Fibroblast of mammary gland (primary cell): ENCODE measurements around the gene NUP210.

Experiments
- DNase-seq: peaks from one replicate; pipeline ENCODE4 v3.0.0-alpha.2; 2010; ENCODE audit warnings: low read depth
- H3K4me3 ChIP-seq: 2 replicates; pipeline ENCODE4 v1.5.1; 2011; ENCODE audit warnings: low read depth, mild to moderate bottlenecking, low read length, moderate library complexity; ENCODE audit not compliant: control insufficient read depth
- TF ChIP-seq, protein P1 (sequence below): conservative IDR thresholded peaks from 2 replicates; pipeline ENCODE4 v1.5.1; 2011; ENCODE audit warnings: low read depth, low read length, inconsistent platforms; ENCODE audit not compliant: control insufficient read depth, insufficient read depth

NUP210 gene

DNA sequence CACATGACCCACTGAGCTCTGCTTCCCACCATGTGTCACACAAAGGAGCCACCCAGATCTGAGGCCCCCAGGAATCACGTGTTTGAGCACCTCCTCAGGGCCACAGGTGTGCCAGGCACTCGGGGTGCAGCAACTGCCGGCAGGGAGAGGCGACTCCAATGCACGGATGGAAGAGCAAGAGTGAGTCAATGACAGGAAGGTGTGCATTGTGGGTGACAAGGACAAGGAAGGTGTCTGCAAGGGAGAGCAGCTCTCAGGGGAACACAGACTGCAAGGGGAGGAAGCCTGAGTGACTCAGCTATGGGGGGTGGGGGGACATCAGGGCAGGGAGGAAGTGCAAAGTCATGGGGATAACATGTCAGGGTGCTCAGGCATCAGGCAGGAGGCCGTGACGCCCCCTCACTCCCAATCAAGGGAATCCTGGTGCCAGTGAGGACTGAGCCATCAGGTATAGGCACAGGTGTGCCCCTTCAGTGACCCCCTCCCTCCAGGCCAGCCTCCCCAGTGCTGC lies 67.4 kb downstream of the NUP210 start:
- TF ChIP-seq, protein P1, sequence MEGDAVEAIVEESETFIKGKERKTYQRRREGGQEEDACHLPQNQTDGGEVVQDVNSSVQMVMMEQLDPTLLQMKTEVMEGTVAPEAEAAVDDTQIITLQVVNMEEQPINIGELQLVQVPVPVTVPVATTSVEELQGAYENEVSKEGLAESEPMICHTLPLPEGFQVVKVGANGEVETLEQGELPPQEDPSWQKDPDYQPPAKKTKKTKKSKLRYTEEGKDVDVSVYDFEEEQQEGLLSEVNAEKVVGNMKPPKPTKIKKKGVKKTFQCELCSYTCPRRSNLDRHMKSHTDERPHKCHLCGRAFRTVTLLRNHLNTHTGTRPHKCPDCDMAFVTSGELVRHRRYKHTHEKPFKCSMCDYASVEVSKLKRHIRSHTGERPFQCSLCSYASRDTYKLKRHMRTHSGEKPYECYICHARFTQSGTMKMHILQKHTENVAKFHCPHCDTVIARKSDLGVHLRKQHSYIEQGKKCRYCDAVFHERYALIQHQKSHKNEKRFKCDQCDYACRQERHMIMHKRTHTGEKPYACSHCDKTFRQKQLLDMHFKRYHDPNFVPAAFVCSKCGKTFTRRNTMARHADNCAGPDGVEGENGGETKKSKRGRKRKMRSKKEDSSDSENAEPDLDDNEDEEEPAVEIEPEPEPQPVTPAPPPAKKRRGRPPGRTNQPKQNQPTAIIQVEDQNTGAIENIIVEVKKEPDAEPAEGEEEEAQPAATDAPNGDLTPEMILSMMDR, result no peak
- no peak overlapping the region for H3K4me3 ChIP-seq
- DNase-seq, result peak; percentile 10

DNA sequence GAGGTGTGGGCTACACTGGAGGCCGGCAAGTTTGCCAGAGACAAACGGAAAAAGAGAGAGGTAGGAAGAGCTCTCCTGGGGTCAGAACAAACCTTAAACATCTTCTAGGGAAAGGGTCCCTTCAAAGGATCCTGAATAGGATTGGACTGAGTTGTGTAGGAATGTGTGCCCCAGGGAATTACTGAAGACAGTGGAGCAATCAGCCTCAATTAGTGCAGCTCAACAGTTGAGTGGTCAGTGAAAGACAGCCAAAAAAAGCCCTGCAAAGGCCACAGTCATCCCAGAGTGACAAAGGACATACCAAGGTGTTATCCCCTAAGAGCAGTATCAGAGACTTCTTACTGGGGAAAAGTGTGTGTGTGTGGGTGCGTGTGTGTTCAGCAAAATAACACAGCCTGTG lies 70.3 kb downstream of the NUP210 start:
- no peak overlapping the region for H3K4me3 ChIP-seq
- TF ChIP-seq, protein P1, result no peak
- DNase-seq, result no peak

DNA sequence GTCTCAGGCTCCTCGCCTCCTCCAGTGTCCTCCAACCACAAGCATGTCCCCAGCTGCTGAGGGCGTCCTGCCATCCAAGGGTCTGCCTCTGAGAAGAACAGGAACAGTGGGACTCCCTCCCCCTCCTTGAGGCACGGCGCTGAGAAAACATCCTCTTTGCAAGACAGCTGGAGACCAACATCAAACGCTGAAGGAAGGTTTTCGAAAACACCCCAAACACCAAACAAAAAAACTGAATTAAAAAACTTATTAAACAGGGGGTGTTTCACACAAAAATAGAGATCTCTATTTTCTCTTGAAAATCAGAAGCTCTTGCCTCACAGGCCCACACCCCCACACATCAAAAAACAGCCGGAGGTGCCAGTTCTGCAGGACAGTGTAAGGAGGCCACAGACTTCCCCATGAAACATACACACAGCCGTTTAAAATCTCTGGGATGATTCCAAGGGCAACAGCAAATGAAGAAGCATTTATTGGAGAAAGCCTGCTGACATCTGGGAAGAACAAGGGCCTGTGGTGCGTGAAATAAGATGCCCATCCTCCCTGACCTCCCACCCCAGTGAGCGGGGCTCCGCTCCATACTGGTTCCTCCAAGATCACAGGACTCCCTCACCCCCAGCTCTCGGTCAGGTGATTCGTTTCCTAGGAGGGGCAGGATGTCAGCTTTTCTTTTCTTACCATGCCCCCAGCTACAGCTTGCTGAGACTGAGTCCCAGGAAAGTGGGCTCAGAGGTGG lies 71.3 kb downstream of the NUP210 start:
- no peak for DNase-seq
- TF ChIP-seq, protein P1, result no peak
- no peak overlapping the region for H3K4me3 ChIP-seq

DNA sequence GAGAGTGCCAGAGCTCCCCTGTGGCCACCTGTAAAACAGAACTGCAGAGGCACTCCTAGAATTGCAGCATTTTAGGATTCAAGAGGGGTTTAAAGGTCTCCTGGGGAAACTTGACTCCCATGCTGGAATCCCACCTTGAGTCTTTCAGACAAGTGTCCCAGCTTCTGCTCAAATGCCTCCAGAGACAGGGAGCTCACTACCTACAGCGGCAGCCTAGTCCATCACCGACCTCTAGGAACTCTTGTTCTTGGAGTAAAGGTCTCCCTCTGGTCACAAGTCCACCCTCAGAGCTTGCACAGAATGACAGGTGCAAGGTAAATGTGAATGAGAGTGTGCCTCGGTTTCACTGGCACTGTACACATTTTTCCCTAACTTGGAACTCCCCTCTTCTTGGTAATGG lies 72.0 kb downstream of the NUP210 start:
- TF ChIP-seq, protein P1, result no peak

DNA sequence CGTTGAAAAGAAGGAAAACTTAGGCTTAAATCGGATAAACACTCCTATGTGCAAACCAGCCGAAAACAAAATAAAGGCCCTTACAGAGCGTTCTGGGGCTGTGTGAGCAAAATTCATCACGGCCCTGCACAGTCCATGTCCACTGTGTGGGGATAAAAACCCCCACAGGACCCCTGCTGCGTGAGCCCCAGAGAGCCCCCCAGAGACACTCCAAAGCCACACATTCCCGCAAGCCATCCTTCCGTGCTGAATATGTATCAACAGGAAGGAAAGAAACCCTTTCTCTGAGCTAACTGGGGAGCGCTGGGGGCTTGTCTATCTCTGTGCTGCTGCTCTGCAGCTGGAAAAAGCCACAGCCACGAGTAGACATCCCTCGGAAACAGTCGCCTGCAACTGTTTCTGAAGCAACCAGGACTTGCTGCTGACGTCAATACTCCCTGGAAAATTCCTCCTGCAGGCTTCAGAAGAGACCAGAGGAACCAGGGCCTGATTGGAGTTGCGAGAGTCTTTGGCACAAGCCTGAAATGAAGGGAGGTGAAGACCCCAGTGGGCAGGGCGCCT lies 72.7 kb downstream of the NUP210 start:
- TF ChIP-seq, protein P1, result no peak
- no peak overlapping the region for H3K4me3 ChIP-seq
- DNase-seq, result no peak

More for the DNA sequence above, 72.0 kb downstream of the NUP210 start:
- H3K4me3 ChIP-seq, result no peak overlapping the region
- no peak for DNase-seq

DNA sequence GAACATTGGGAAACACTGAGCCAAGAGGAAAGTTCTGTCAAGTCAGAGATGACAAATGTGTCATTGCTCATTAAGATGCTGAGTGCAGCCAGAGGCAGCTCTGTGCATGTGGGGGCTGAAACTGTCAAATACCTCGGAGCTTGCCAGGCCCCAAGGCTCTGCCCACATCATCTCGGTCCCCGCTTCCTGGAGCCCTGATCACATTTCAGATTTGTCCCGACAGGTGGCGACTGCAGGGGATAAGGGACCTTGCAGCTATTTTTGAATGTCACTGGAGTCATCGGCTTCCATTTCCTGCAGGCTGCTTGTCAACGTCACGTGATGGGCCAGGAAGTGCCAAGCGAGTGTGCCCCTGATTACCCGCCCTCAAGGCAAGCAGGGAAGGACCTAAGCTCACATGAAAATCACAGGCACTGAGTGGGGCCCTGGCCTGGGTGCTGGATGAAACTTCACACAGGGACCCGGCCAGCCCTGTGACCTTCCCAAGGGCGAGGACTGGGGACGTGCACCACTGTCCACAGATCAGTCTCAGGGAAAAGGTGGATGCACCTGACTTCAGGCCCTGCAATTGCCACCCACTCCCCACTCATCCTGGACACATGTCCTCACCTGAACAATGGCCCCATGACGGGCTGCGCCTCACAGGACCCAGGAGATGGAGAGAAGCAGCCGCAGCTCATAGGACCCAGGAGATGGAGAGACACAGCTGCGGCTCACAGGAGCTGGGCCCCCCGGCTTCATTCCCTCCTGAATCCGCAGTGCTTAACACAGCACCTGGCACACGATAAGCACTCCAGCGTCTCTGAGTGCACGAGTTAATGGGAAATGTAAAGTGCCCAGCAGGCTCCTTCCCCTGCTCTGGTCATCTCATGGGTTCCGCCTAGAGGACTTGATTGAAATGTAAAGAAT lies 73.4 kb downstream of the NUP210 start:
- TF ChIP-seq, protein P1, result no peak
- H3K4me3 ChIP-seq, result no peak overlapping the region
- DNase-seq, result no peak
